Tongue (tissue), 2 donors: Measurements from ENCODE around the gene FAM184A. TPM values are rescaled to one million over a fixed set of nuclear protein-coding genes. Genes with fewer than 3 reads are reported as not detected.
"Not testable (repeated sequence)": the region's sequence is repeated elsewhere in the genome, so short reads cannot be mapped to it uniquely, and the experiment has no call there.

Experiments used
- DNase-seq: peaks from one replicate; pipeline ENCODE4 v3.0.0-alpha.2; 2015
- total RNA-seq: library from RNA; depleted of rRNA; stranded (reverse); fragments of >200 nt; gene quantifications from one replicate; pipeline ENCODE4 v1.2.3, GENCODE V29; 2014

FAM184A gene, protein sequence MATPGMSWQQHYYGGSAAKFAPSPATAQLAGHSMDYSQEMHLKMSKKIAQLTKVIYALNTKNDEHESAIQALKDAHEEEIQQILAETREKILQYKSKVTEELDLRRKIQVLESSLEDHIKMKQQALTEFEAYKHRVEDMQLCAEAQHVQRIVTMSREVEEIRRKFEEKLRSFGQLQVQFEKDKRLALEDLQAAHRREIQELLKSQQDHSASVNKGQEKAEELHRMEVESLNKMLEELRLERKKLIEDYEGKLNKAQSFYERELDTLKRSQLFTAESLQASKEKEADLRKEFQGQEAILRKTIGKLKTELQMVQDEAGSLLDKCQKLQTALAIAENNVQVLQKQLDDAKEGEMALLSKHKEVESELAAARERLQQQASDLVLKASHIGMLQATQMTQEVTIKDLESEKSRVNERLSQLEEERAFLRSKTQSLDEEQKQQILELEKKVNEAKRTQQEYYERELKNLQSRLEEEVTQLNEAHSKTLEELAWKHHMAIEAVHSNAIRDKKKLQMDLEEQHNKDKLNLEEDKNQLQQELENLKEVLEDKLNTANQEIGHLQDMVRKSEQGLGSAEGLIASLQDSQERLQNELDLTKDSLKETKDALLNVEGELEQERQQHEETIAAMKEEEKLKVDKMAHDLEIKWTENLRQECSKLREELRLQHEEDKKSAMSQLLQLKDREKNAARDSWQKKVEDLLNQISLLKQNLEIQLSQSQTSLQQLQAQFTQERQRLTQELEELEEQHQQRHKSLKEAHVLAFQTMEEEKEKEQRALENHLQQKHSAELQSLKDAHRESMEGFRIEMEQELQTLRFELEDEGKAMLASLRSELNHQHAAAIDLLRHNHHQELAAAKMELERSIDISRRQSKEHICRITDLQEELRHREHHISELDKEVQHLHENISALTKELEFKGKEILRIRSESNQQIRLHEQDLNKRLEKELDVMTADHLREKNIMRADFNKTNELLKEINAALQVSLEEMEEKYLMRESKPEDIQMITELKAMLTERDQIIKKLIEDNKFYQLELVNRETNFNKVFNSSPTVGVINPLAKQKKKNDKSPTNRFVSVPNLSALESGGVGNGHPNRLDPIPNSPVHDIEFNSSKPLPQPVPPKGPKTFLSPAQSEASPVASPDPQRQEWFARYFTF
- 16.4 TPM for total RNA-seq

DNA sequence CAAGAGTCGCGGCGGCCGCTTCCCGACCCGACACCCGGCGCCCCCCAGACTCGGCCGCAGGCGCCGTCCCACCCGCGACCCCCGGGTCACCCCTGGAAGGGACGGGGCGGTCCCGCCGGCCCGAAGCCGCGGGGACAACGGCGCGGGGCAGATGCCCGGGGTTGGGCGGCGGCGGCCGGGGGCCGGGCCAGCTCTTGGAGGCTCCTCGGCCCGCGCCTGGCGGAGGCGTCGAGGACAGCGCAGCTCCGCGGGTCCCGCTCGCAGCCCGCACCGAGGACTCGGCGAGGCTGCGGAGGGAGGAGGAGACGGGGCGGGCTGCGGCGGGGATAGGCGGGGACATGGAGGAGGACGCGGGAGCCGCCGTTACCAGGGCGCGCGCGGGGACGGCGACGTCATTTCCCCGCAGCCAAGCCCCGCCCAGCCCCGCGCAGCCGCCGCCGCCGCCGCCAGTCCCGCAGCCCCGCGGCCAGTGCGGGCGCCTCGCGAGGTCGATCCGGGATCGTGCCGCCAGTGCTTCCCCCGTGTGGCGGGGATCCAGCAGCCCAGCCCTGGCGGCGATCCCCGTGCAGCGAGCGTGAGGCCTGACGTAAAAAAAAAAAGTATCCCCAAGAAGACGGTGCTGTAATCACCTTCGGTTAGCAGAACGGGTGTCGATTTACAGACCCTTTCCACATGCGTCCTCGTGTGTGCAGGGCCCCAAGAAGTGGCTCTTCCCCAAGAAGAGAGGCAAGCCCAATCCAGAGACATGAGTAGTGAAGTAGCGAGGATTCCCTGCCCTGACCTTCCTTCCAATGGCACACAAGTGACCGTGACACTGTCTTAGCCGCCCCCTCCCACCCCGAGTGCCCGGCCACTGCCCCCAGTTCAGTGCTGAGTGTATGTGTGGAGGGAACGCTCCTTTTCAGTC lies at the start of gene FAM184A:
TSS of gene FAM184A (minus strand) at position 289 of the 907 bp plus-strand sequence. CDS start 365 bp downstream, outside the sequence.
- DNase-seq: peak; percentile 76

GRCh38 chr6:119127627-119128026 lies 49.2 kb upstream of the FAM184A start:
- no peak for DNase-seq

- DNase-seq: no peak
Measured at GRCh38 chr6:119126826-119127225, 48.4 kb upstream of the FAM184A start.

DNA sequence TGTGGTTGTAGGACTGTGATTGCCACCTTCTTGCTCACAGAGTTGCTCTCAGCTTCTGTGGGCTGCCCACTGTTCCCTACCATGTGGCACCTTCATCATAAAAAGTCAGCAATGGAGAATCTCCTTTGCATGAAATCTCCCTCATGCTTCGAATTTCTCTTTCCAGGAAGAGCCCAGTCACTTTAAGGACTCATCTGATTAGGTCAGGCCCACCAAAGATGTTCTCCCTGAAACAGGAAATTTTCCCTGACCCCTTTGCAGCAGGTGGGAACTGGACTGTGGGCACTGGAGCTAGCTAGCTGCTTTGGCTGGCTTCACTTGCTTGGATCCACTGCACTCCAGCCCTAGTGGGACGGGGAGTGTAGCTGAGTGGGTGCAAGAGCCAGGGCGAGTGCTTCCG lies 47.7 kb upstream of the FAM184A start:
- no peak for DNase-seq

DNA sequence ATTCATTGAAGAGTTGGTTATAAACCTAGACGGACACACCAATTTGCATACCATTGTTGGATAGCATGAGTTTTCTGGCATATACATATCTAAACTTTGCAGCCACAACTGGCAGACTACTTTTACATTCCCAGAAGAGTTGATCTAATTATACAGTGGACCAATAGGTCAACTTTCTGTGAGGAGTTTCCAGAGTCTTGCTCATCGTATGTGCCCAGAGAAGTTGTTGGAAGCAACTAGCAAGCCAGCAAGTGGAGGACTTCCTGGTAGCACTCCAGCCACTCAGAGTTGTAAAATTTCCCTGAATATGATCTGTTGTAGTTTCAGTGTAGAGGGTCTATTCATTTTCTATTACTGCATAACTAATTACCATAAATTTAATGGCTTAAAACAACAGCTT lies 47.1 kb upstream of the FAM184A start:
- no peak for DNase-seq

- no peak for DNase-seq
Measured at GRCh38 chr6:119124079-119124824, 45.8 kb upstream of the FAM184A start.

DNA sequence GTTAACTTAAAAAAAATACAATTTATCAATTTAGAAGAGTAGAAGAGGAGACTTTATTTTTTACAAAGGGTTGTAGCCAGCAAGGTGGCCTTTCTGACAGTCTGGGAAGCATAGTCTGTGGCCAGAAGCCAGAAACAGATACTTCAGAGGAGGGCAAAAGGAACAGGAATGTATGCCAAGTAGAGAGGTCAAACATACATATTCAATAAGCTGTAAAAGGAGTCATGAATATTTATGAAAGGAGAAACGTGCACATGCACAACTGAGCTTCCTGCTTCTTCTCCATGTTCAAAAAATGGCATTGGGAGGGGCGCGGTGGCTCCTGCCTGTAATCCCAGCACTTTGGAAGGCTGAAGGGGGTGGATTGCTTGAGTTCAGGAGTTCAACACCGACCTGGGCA lies 43.9 kb upstream of the FAM184A start:
- DNase-seq: no peak

DNA sequence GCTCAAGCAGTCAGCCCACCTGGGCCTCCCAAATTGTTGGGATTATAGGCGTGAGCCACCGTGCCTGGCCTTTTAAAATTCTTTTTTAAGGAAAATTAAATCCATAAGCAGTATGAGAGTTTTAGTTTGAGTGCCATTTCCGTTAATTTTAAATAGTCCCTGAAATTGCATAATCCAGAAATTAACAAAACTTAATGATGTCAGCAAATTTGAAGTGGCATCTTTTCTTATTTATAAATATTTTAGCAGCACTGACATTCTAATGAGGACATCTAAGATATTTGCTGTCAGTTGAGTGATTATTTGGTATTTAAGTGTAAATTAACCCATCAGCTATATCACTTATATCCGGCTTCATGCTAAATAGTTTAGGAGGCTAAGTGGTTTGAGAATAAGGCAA lies 42.9 kb upstream of the FAM184A start:
- no peak for DNase-seq

DNA sequence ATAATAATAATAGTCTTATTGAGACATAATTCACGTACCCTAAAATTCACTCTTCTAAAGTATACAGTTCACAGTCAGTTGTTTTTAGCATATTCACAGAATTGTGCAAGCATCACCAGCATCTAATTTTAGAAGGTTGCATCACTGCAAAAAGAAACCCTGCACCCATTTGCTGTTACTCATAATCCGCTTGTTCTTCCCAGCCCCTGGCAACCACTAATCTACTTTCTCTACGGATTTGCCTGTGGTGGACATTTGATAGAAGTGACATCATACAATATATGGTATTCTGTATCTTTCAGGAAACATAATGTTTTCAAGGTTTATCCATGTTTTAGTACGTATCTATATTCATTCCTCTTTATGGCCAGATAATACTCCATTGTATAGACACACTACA lies 41.5 kb upstream of the FAM184A start:
- DNase-seq: no peak

GRCh38 chr6:119119062-119119461 lies 40.6 kb upstream of the FAM184A start:
- not testable (repeated sequence) for DNase-seq

- DNase-seq: no peak
Measured at GRCh38 chr6:119116712-119117281, 38.3 kb upstream of the FAM184A start.

- DNase-seq: no peak
Measured at GRCh38 chr6:119113961-119114360, 35.5 kb upstream of the FAM184A start.

DNA sequence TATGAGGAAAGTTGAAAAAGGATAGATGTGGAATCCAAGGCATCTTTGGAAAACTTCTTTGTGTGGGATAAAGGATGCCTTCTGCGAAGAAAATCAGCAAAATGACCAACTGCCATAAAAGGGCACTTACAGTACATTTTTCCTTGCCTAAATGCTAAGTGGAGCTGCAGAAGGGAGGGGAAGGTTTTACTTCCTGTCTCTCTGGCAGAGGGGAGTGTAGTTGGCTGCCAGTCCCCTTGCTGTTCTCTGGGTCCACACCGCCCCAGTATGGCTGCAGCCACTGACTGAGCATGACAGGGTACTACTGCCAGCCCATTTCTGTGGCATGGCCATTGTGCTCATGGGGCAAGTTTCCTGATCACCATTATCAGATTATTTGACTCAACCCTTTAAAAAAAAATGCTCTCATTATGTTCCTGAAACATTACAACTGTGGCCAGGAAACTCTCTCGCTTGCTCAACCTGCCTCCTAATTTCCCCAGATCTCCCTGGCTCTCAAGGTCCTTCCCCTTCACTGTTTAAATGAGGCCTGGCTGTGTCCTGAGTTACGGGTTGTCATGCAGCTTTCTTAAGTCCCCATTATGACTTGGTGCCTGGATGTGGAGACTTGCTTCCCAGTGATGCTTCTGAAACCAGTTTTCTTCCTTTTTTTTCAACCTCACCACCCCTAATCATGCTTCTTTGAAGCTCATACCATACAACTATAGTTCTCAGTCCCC lies 34.5 kb upstream of the FAM184A start:
- no peak for DNase-seq

GRCh38 chr6:119110601-119111548 lies 32.4 kb upstream of the FAM184A start:
- DNase-seq: peak; percentile 80

GRCh38 chr6:119109654-119110325 lies 31.3 kb upstream of the FAM184A start:
- DNase-seq: no peak

DNA sequence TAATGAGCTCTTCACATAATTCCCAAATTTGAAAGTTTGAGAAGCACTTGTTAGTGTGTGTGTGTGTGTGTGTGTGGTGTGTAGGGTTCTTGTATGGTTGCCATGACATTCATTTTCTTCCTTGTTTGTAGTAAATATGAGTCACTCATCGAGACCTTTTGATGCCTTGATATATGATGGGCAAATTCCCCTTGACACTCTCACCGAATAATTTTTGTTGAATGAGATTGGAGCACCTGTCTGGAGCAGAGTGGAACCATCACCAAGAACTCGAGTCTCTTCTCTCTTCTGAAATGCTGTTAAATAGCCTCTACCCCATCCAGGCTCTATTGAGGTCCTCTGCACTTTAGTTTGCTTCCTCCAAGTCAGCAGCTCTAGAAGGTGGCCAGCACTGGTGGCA lies 29.6 kb upstream of the FAM184A start:
- no peak for DNase-seq

GRCh38 chr6:119105282-119105681 lies 26.8 kb upstream of the FAM184A start:
- DNase-seq: no peak

GRCh38 chr6:119102901-119103300 lies 24.4 kb upstream of the FAM184A start:
- no peak for DNase-seq
